Chondrocyte (in vitro differentiated cells): ENCODE data around the gene LDHA. TPM values are rescaled to one million over a fixed set of nuclear protein-coding genes. Genes with fewer than 3 reads are reported as not detected.
A peak's percentile ranks its signal among the peaks of the same experiment; 100 is the strongest.

Source experiments
- DNase-seq: peaks from one replicate; pipeline ENCODE4 v3.0.0; 2021; ENCODE audit warnings: mixed read lengths, low spot score
- H3K27ac Mint-ChIP-seq: one replicate; pipeline ENCODE4 v1.8.0; 2021; ENCODE audit warnings: mild to moderate bottlenecking, moderate library complexity, mixed read lengths; ENCODE audit not compliant: unreplicated experiment
- H3K27me3 Mint-ChIP-seq: 2 replicates; pipeline ENCODE4 v1.8.0; 2021; ENCODE audit warnings: low read depth, mixed read lengths
- H3K36me3 Mint-ChIP-seq: 2 replicates; pipeline ENCODE4 v1.8.0; 2021; ENCODE audit warnings: low read depth, mixed read lengths
- H3K4me1 Mint-ChIP-seq: 2 replicates; pipeline ENCODE4 v1.8.0; 2021; ENCODE audit warnings: low read depth, mild to moderate bottlenecking, mixed read lengths
- H3K4me3 Mint-ChIP-seq: one replicate; pipeline ENCODE4 v1.8.0; 2021; ENCODE audit warnings: mild to moderate bottlenecking, moderate library complexity, mixed read lengths; ENCODE audit not compliant: unreplicated experiment
- H3K9me3 Mint-ChIP-seq: 2 replicates; pipeline ENCODE4 v1.8.0; 2021; ENCODE audit warnings: low read depth, mixed read lengths
- CTCF ChIP-seq: fragments of 200-600 bp; sonication (generic); IDR thresholded peaks from 2 replicates; pipeline ENCODE4 v1.5.0; 2021; ENCODE audit warnings: antibody characterized with exemption, mild to moderate bottlenecking, moderate library complexity
- total RNA-seq: library from RNA; stranded (reverse); gene quantifications from 3 replicates; pipeline ENCODE4 v1.2.1, GENCODE V29; 2021

Gene LDHA
- total RNA-seq, 1 donor from 2014 or later: 1,078 TPM

- peaks cover 2% of the 10 kb centered on the region for H3K9me3 Mint-ChIP-seq
- H3K36me3 Mint-ChIP-seq: peaks cover 26% of the 10 kb centered on the region
- no peak for DNase-seq
- TF ChIP-seq CTCF: no peak
- H3K27ac Mint-ChIP-seq: no peak overlapping the region
- no peak overlapping the region for H3K4me3 Mint-ChIP-seq
- peaks cover 31% of the 10 kb centered on the region for H3K4me1 Mint-ChIP-seq
- no peaks in the 10 kb centered on the region for H3K27me3 Mint-ChIP-seq
These were observed 29.8 kb upstream of the LDHA start for GRCh38 chr11:18364495-18365073.

GRCh38 chr11:18365741-18366140, 28.6 kb upstream of the LDHA start:
- Mint-ChIP-seq H3K27ac (no peak overlapping the region), H3K36me3 (peaks cover 26% of the 10 kb centered on the region), H3K27me3 (no peaks in the 10 kb centered on the region), H3K4me1 (peaks cover 32% of the 10 kb centered on the region), H3K4me3 (no peak overlapping the region), H3K9me3 (peaks cover 2% of the 10 kb centered on the region)
- no peak for DNase-seq
- no peak for TF ChIP-seq CTCF

- TF ChIP-seq CTCF: no peak
- DNase-seq: no peak
- Mint-ChIP-seq H3K27ac (no peak overlapping the region), H3K4me1 (peaks cover 32% of the 10 kb centered on the region), H3K4me3 (no peak overlapping the region), H3K27me3 (no peaks in the 10 kb centered on the region), H3K9me3 (peaks cover 2% of the 10 kb centered on the region), H3K36me3 (peaks cover 24% of the 10 kb centered on the region)
These were observed 28.1 kb upstream of the LDHA start for GRCh38 chr11:18366286-18366685.

- TF ChIP-seq CTCF: no peak
- H3K4me3 Mint-ChIP-seq: no peak overlapping the region
- peaks cover 2% of the 10 kb centered on the region for H3K9me3 Mint-ChIP-seq
- peaks cover 22% of the 10 kb centered on the region for H3K36me3 Mint-ChIP-seq
- H3K27ac Mint-ChIP-seq: no peak overlapping the region
- no peak for DNase-seq
- H3K27me3 Mint-ChIP-seq: no peaks in the 10 kb centered on the region
- peaks cover 32% of the 10 kb centered on the region for H3K4me1 Mint-ChIP-seq
These were observed 26.9 kb upstream of the LDHA start for GRCh38 chr11:18367431-18367830.

- peaks cover 32% of the 10 kb centered on the region for H3K4me1 Mint-ChIP-seq
- peaks cover 2% of the 10 kb centered on the region for H3K9me3 Mint-ChIP-seq
- no peaks in the 10 kb centered on the region for H3K27me3 Mint-ChIP-seq
- no peak overlapping the region for H3K4me3 Mint-ChIP-seq
- H3K27ac Mint-ChIP-seq: peak overlapping the region; percentile 15
- no peak for DNase-seq
- TF ChIP-seq CTCF: no peak
- peaks cover 22% of the 10 kb centered on the region for H3K36me3 Mint-ChIP-seq
These were observed 26.1 kb upstream of the LDHA start for GRCh38 chr11:18368221-18368620.
